B cell (primary cell): ENCODE results near the gene ABHD17C. TPM values are rescaled to one million over a fixed set of nuclear protein-coding genes. Genes with fewer than 3 reads are reported as not detected.

Source experiments
- ATAC-seq: fragments of 200-7000 bp; cut with Tn5 transposase; one replicate; pipeline ENCODE4 v1.10.0; 2021; ENCODE audit warnings: low read depth, mild to moderate bottlenecking, moderate number of reproducible peaks, moderate library complexity
- CTCF ChIA-PET: fragments of 350-600 bp; sonication (Branson Sonifier 250); formaldehyde crosslinking; loops from one replicate; lab custom pipeline; 2021; ENCODE audit warnings: antibody characterized with exemption, inconsistent platforms; lab: Charles Lee
- POLR2A ChIA-PET: fragments of 350-600 bp; sonication (Branson Sonifier 250); formaldehyde crosslinking; loops from one replicate; lab custom pipeline; 2021; ENCODE audit warnings: antibody characterized with exemption; lab: Charles Lee
- DNase-seq: peaks from one replicate; pipeline ENCODE4 v3.0.0; 2013
- H2AFZ ChIP-seq: 2 replicates; pipeline ENCODE4 v1.6.1; 2012; ENCODE audit warnings: mild to moderate bottlenecking, low read depth, low read length; ENCODE audit not compliant: insufficient read depth, poor library complexity, severe bottlenecking
- H3K27ac ChIP-seq, 2 donors: 1 replicate in 1 of 2; 2 replicates in 1 of 2; pipeline ENCODE4 v1.5.1; 2012 to 2013; ENCODE audit warnings: low read length in 2 of 2, mild to moderate bottlenecking in 2 of 2, moderate library complexity in 1 of 2
- H3K27me3 ChIP-seq, 4 experiments: fragments of 200-600 bp in 1 of 4; sonication (generic) in 1 of 4; replicated peaks in 1 of 4; 1 replicate in 2 of 4; 2 replicates in 2 of 4; pipeline versions ENCODE4 v1.6.1 to v1.7.0; 2013 to 2016; ENCODE audit warnings: low read length in 3 of 4, mild to moderate bottlenecking in 2 of 4, mixed read lengths in 1 of 4, moderate library complexity in 1 of 4; ENCODE audit not compliant: insufficient read depth in 4 of 4, control insufficient read depth in 3 of 4; ENCODE audit errors: control extremely low read depth in 1 of 4
- H3K36me3 ChIP-seq, 2 experiments: replicated peaks in 1 of 2; 1 replicate in 1 of 2; 2 replicates in 1 of 2; pipeline versions ENCODE4 v1.6.1 to v1.7.1; 2013; ENCODE audit warnings: low read length in 1 of 2; ENCODE audit not compliant: insufficient read depth in 2 of 2, control insufficient read depth in 1 of 2; ENCODE audit errors: control extremely low read depth in 1 of 2, extremely low read depth in 1 of 2
- H3K4me1 ChIP-seq, 2 donors: fragments of 200-600 bp in 1 of 2; sonication (generic) in 1 of 2; 1 replicate in 1 of 2; 2 replicates in 1 of 2; pipeline versions ENCODE4 v1.5.1 to v1.6.1; 2013 to 2017; ENCODE audit warnings: low read length in 2 of 2; ENCODE audit not compliant: control insufficient read depth in 2 of 2, insufficient read depth in 2 of 2
- H3K4me2 ChIP-seq: replicated peaks from 2 replicates; pipeline ENCODE3; 2012; ENCODE audit warnings: mild to moderate bottlenecking, low read depth, low read length; ENCODE audit not compliant: poor library complexity, severe bottlenecking
- H3K4me3 ChIP-seq, 5 experiments: fragments of 200-600 bp in 1 of 5; sonication (generic) in 1 of 5; 1 replicate in 3 of 5; 2 replicates in 2 of 5; pipeline versions ENCODE4 v1.5.1 to v1.7.0; 2011 to 2016; ENCODE audit warnings: low read length in 4 of 5, mild to moderate bottlenecking in 4 of 5, low read depth in 2 of 5, control low read depth in 1 of 5, moderate library complexity in 1 of 5; ENCODE audit not compliant: insufficient read depth in 1 of 5; ENCODE audit errors: control extremely low read depth in 1 of 5, extremely low read depth in 1 of 5
- H3K79me2 ChIP-seq: fragments of 200-600 bp; sonication (generic); one replicate; pipeline ENCODE4 v1.6.0; 2016; ENCODE audit warnings: low read length; ENCODE audit not compliant: control insufficient read depth, insufficient read depth
- H3K9ac ChIP-seq: fragments of 200-600 bp; sonication (generic); 2 replicates; pipeline ENCODE4 v1.6.1; 2017; ENCODE audit warnings: mild to moderate bottlenecking, low read length, moderate library complexity
- H3K9me3 ChIP-seq, 3 donors: one replicate each; pipeline versions ENCODE4 v1.6.1 to v1.7.1; 2013; ENCODE audit warnings: low read length in 2 of 3; ENCODE audit not compliant: control insufficient read depth in 2 of 3, insufficient read depth in 1 of 3; ENCODE audit errors: control extremely low read depth in 1 of 3
- H4K20me1 ChIP-seq: 2 replicates; pipeline ENCODE4 v1.6.0; 2012; ENCODE audit warnings: mild to moderate bottlenecking, low read length; ENCODE audit not compliant: insufficient read depth, control insufficient read depth, poor library complexity, severe bottlenecking
- H3K27ac Mint-ChIP-seq: one replicate; pipeline ENCODE4 v1.8.0; 2021; ENCODE audit warnings: mixed read lengths
- H3K27me3 Mint-ChIP-seq: one replicate; pipeline ENCODE4 v1.8.0; 2021; ENCODE audit warnings: mixed read lengths
- H3K4me1 Mint-ChIP-seq: one replicate; pipeline ENCODE4 v1.8.0; 2021; ENCODE audit warnings: mixed read lengths
- H3K4me3 Mint-ChIP-seq: one replicate; pipeline ENCODE4 v1.8.0; 2021; ENCODE audit warnings: mixed read lengths
- H3K9me3 Mint-ChIP-seq: one replicate; pipeline ENCODE4 v1.8.0; 2022; ENCODE audit warnings: mixed read lengths; ENCODE audit not compliant: insufficient read depth
- CTCF ChIP-seq: fragments of 200-600 bp; IDR thresholded peaks from one replicate; pipeline ENCODE4 v1.8.0; 2022; ENCODE audit warnings: antibody characterized with exemption, mild to moderate bottlenecking
- EZH2 ChIP-seq: IDR thresholded peaks from 2 replicates; pipeline ENCODE4 v1.6.1; 2012; ENCODE audit warnings: borderline replicate concordance, low read depth, mild to moderate bottlenecking, moderate library complexity, low read length; ENCODE audit not compliant: insufficient read depth, poor library complexity, severe bottlenecking
- WGBS: methylation state at CpG from one replicate; pipeline ENCODE4 v1.1.5; 2013; ENCODE audit warnings: missing lambda C conversion rate; ENCODE audit not compliant: insufficient coverage; 5-methylcytosine and 5-hydroxymethylcytosine counted together
- intact Hi-C: fragments of 100-400 bp; cut with micrococcal nuclease; formaldehyde crosslinking; loops from one replicate; pipeline ENCODE4 v1.10.0; 2022
- polyA plus RNA-seq: library from polyadenylated mRNA; depleted of rRNA; stranded (reverse); fragments of >200 nt; gene quantifications from 2 replicates; pipeline ENCODE4 v1.2.3, GENCODE V29; 2012
- total RNA-seq, 2 donors: library from RNA; stranded (reverse); fragments of 120-200 nt in 1 of 2; gene quantifications; 1 replicate in 1 of 2; 2 replicates in 1 of 2; pipeline versions ENCODE4 v1.2.3 to v1.2.4, GENCODE V29; 2013 to 2022

Gene ABHD17C
- total and polyA plus RNA-seq, 2 donors (not counting 1 experiment from before 2014, with no cell fraction given) = 0.78 to 1.9 TPM

GRCh38 chr15:80721476-80721875, 26.4 kb downstream of the ABHD17C start:
- WGBS = 57% methylated on average over 6 of the region's 7 CpGs
- no peaks in the 10 kb centered on the region for H3K79me2 ChIP-seq
- DNase-seq = no peak

GRCh38 chr15:80722811-80723210, 27.7 kb downstream of the ABHD17C start:
- Histone ChIP-seq H3K4me1 (no peaks in the 10 kb centered on the region), H3K4me3 (no peak overlapping the region), H3K4me2 (no peak overlapping the region), H3K27ac (no peak overlapping the region), H3K9me3 (peaks cover 0 to 4% (median 0%) of the 10 kb centered on the region in 3 donors), H3K36me3 (no peaks in the 10 kb centered on the region), H3K79me2 (no peaks in the 10 kb centered on the region), H2AFZ (no peak overlapping the region), H4K20me1 (no peaks in the 10 kb centered on the region), H3K27me3 (no peaks in the 10 kb centered on the region), H3K9ac (no peak overlapping the region)
- H3K9me3 Mint-ChIP-seq = peaks cover 2% of the 10 kb centered on the region
- ChIA-PET POLR2A (no interaction called here), CTCF (interaction anchor here (0.7 kb wide), 1 partner anchor 17 kb away, joined by 4 read pairs; no protein-coding TSS in a partner anchor)
- intact Hi-C loops = no loop called here
- no peak overlapping the region for H3K4me3 Mint-ChIP-seq
- TF ChIP-seq CTCF (no peak), EZH2 (no peak)
- 100% methylated on average over 4 of the region's 4 CpGs for WGBS
- DNase-seq = no peak
- no peak overlapping the region for H3K27ac Mint-ChIP-seq
- H3K27me3 Mint-ChIP-seq = no peaks in the 10 kb centered on the region
- ATAC-seq = no peak
- no peaks in the 10 kb centered on the region for H3K4me1 Mint-ChIP-seq

More at GRCh38 chr15:80721476-80721875, 26.4 kb downstream of the ABHD17C start:
- no peak for ATAC-seq
- H3K9me3 Mint-ChIP-seq = peaks cover 2% of the 10 kb centered on the region
- TF ChIP-seq CTCF (no peak), EZH2 (no peak)
- Histone ChIP-seq H3K27me3 (no peaks in the 10 kb centered on the region), H3K9ac (no peak overlapping the region), H3K9me3 (peaks cover 0 to 2% (median 0%) of the 10 kb centered on the region in 3 donors), H3K4me2 (no peak overlapping the region), H4K20me1 (no peaks in the 10 kb centered on the region), H3K36me3 (no peaks in the 10 kb centered on the region), H3K4me1 (no peaks in the 10 kb centered on the region), H3K27ac (no peak overlapping the region), H3K4me3 (no peak overlapping the region), H2AFZ (no peak overlapping the region)
- POLR2A ChIA-PET = no interaction called here
- no peak overlapping the region for H3K27ac Mint-ChIP-seq
- intact Hi-C loops = no loop called here
- CTCF ChIA-PET = no interaction called here
- H3K4me1 Mint-ChIP-seq = no peaks in the 10 kb centered on the region
- no peaks in the 10 kb centered on the region for H3K27me3 Mint-ChIP-seq
- no peak overlapping the region for H3K4me3 Mint-ChIP-seq
